Measurements from ENCODE around the gene GPC6.

GRCh38 chr13:93965587-93965986 is 739.0 kb downstream of the GPC6 start:
- no peak for TF ChIP-seq POLR2A (IDR thresholded peaks at IDR 0.05; ENCODE audit: low read depth, low read length)
- no peak for TF ChIP-seq POLR2AphosphoS5 (IDR thresholded peaks at IDR 0.05; ENCODE audit: low read depth, low read length)
